ENCODE data around the gene ADAM10. TPM values are rescaled to one million over a fixed set of nuclear protein-coding genes. Genes with fewer than 3 reads are reported as not detected.

The ADAM10 gene
- total RNA-seq, 1 experiment from 2014 or later, result 474 TPM

GRCh38 chr15:58705105-58705504 is 44.4 kb downstream of the ADAM10 start:
- CTCF ChIA-PET, result interaction anchor here (0.8 kb wide), 1 partner anchor 235 kb away, joined by 4 read pairs; no protein-coding TSS in a partner anchor
- Mint-ChIP-seq H3K36me3 (ENCODE audit: insufficient read depth, unreplicated experiment) (peaks cover 41% of the 10 kb centered on the region), H3K27ac (ENCODE audit: unreplicated experiment) (no peak overlapping the region)

GRCh38 chr15:58704155-58704865 is 45.2 kb downstream of the ADAM10 start:
- H3K27me3 Mint-ChIP-seq (ENCODE audit: unreplicated experiment), result no peaks in the 10 kb centered on the region
- intact Hi-C loops (cut with micrococcal nuclease; ENCODE audit: unreplicated experiment), result no loop called here
- DNase-seq, result no peak
- peaks cover 12% of the 10 kb centered on the region for H3K4me1 Mint-ChIP-seq (ENCODE audit: low read depth, unreplicated experiment)
- no peak overlapping the region for H3K27ac Mint-ChIP-seq (ENCODE audit: unreplicated experiment)
- TF ChIP-seq CTCF (IDR thresholded peaks at IDR 0.05; ENCODE audit: unreplicated experiment), result no peak
- H3K36me3 Mint-ChIP-seq (ENCODE audit: insufficient read depth, unreplicated experiment), result peaks cover 49% of the 10 kb centered on the region
- no peak overlapping the region for H3K4me3 Mint-ChIP-seq (ENCODE audit: low read depth, unreplicated experiment)
- no TSS peak for BruUV-seq (replicated peaks)
- peaks cover 4% of the 10 kb centered on the region for H3K9me3 Mint-ChIP-seq (ENCODE audit: low read depth, unreplicated experiment)
- CTCF ChIA-PET, result interaction anchor here (0.8 to 1.1 kb wide), 2 partner anchors 45 to 234 kb away, joined by 4 to 5 read pairs; partner anchors contain the start of gene ADAM10

More at GRCh38 chr15:58705105-58705504, 44.4 kb downstream of the ADAM10 start:
- intact Hi-C loops (cut with micrococcal nuclease; ENCODE audit: unreplicated experiment), result no loop called here
- Mint-ChIP-seq H3K4me1 (ENCODE audit: low read depth, unreplicated experiment) (peaks cover 5% of the 10 kb centered on the region), H3K27me3 (ENCODE audit: unreplicated experiment) (no peaks in the 10 kb centered on the region), H3K9me3 (ENCODE audit: low read depth, unreplicated experiment) (no peaks in the 10 kb centered on the region), H3K4me3 (ENCODE audit: low read depth, unreplicated experiment) (no peak overlapping the region)
- no peak for DNase-seq
- TF ChIP-seq CTCF (IDR thresholded peaks at IDR 0.05; ENCODE audit: unreplicated experiment), result no peak
- BruUV-seq (replicated peaks), result no TSS peak

GRCh38 chr15:58703610-58704009 is 45.9 kb downstream of the ADAM10 start:
- no peak for DNase-seq
- Mint-ChIP-seq H3K27me3 (ENCODE audit: unreplicated experiment) (no peaks in the 10 kb centered on the region), H3K36me3 (ENCODE audit: insufficient read depth, unreplicated experiment) (peaks cover 56% of the 10 kb centered on the region), H3K4me1 (ENCODE audit: low read depth, unreplicated experiment) (peaks cover 18% of the 10 kb centered on the region), H3K27ac (ENCODE audit: unreplicated experiment) (no peak overlapping the region), H3K9me3 (ENCODE audit: low read depth, unreplicated experiment) (peaks cover 6% of the 10 kb centered on the region), H3K4me3 (ENCODE audit: low read depth, unreplicated experiment) (no peak overlapping the region)
- no peak for TF ChIP-seq CTCF (IDR thresholded peaks at IDR 0.05; ENCODE audit: unreplicated experiment)
- CTCF ChIA-PET, result interaction anchor here (1.1 kb wide), 1 partner anchor 46 kb away, joined by 5 read pairs; the partner anchor contains the start of gene ADAM10
- BruUV-seq (replicated peaks), result no TSS peak
- intact Hi-C loops (cut with micrococcal nuclease; ENCODE audit: unreplicated experiment), result no loop called here

GRCh38 chr15:58702233-58702632 is 47.3 kb downstream of the ADAM10 start:
- Mint-ChIP-seq H3K9me3 (ENCODE audit: low read depth, unreplicated experiment) (peaks cover 6% of the 10 kb centered on the region), H3K4me3 (ENCODE audit: low read depth, unreplicated experiment) (no peak overlapping the region), H3K4me1 (ENCODE audit: low read depth, unreplicated experiment) (peaks cover 27% of the 10 kb centered on the region), H3K27me3 (ENCODE audit: unreplicated experiment) (no peaks in the 10 kb centered on the region), H3K36me3 (ENCODE audit: insufficient read depth, unreplicated experiment) (peaks cover 58% of the 10 kb centered on the region), H3K27ac (ENCODE audit: unreplicated experiment) (no peak overlapping the region)
- no TSS peak for BruUV-seq (replicated peaks)
- CTCF ChIA-PET, result no interaction called here
- DNase-seq, result no peak
- no peak for TF ChIP-seq CTCF (IDR thresholded peaks at IDR 0.05; ENCODE audit: unreplicated experiment)
- intact Hi-C loops (cut with micrococcal nuclease; ENCODE audit: unreplicated experiment), result no loop called here
